Mesothelial cell of epicardium (in vitro differentiated cells): ENCODE data around the gene IL1RAPL2. TPM values are rescaled to one million over a fixed set of nuclear protein-coding genes. Genes with fewer than 3 reads are reported as not detected.

Source experiments
- DNase-seq, 2 experiments: peaks; one replicate each; pipeline ENCODE4 v3.0.0; 2021; ENCODE audit warnings: low spot score in 2 of 2; ENCODE audit not compliant: unreplicated experiment in 2 of 2
- H3K27ac Mint-ChIP-seq: 2 replicates; pipeline ENCODE4 v1.8.0; 2021; ENCODE audit warnings: mixed read lengths
- H3K27me3 Mint-ChIP-seq: 2 replicates; pipeline ENCODE4 v1.8.0; 2021; ENCODE audit warnings: low read depth, mixed read lengths
- H3K36me3 Mint-ChIP-seq: 2 replicates; pipeline ENCODE4 v1.8.0; 2021; ENCODE audit warnings: mixed read lengths
- H3K4me1 Mint-ChIP-seq: 2 replicates; pipeline ENCODE4 v1.8.0; 2021; ENCODE audit warnings: mixed read lengths
- H3K4me3 Mint-ChIP-seq: 2 replicates; pipeline ENCODE4 v1.8.0; 2021; ENCODE audit warnings: mild to moderate bottlenecking, moderate library complexity, mixed read lengths
- H3K9me3 Mint-ChIP-seq: 2 replicates; pipeline ENCODE4 v1.8.0; 2021; ENCODE audit warnings: mixed read lengths
- total RNA-seq: library from RNA; stranded (reverse); gene quantifications from 3 replicates; pipeline ENCODE4 v1.2.1, GENCODE V29; 2021
- TF ChIP-seq, protein P1 (sequence below): fragments of 200-600 bp; sonication (generic); IDR thresholded peaks from one replicate; pipeline ENCODE4 v1.5.0; 2021; ENCODE audit warnings: antibody characterized with exemption; ENCODE audit not compliant: unreplicated experiment

IL1RAPL2 gene
- total RNA-seq, 1 donor from 2014 or later = 0.92 TPM

- Mint-ChIP-seq H3K9me3 (peaks cover 32% of the 10 kb centered on the region), H3K27me3 (no peaks in the 10 kb centered on the region), H3K4me1 (no peaks in the 10 kb centered on the region), H3K4me3 (no peak overlapping the region), H3K36me3 (no peaks in the 10 kb centered on the region), H3K27ac (no peak overlapping the region)
- no peak for DNase-seq
- TF ChIP-seq, protein P1, sequence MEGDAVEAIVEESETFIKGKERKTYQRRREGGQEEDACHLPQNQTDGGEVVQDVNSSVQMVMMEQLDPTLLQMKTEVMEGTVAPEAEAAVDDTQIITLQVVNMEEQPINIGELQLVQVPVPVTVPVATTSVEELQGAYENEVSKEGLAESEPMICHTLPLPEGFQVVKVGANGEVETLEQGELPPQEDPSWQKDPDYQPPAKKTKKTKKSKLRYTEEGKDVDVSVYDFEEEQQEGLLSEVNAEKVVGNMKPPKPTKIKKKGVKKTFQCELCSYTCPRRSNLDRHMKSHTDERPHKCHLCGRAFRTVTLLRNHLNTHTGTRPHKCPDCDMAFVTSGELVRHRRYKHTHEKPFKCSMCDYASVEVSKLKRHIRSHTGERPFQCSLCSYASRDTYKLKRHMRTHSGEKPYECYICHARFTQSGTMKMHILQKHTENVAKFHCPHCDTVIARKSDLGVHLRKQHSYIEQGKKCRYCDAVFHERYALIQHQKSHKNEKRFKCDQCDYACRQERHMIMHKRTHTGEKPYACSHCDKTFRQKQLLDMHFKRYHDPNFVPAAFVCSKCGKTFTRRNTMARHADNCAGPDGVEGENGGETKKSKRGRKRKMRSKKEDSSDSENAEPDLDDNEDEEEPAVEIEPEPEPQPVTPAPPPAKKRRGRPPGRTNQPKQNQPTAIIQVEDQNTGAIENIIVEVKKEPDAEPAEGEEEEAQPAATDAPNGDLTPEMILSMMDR = no peak
These were observed 643.4 kb downstream of the IL1RAPL2 start for GRCh38 chrX:105209406-105209805.

DNA sequence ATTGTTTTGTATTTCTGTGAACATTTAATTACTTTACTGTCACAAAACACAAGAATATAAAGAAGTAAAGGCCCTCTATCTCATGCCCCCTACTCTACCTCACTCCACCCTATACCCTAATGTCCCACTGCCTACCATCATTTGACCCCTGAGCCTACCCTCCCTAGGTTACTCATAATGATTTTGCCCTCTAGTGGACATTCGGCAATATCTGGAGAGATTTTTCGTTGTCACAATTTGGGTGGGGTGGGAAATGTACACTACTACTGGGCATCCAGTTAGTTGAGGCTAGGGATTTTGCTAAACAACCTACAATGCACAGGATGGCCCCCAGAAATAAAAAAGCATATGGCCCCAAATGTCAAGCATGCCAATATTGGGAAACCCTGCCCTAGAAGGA, 644.3 kb downstream of the IL1RAPL2 start:
- no peak for DNase-seq
- Mint-ChIP-seq H3K4me1 (no peaks in the 10 kb centered on the region), H3K27ac (no peak overlapping the region), H3K9me3 (peaks cover 35% of the 10 kb centered on the region), H3K4me3 (no peak overlapping the region), H3K27me3 (no peaks in the 10 kb centered on the region), H3K36me3 (no peaks in the 10 kb centered on the region)
- TF ChIP-seq, protein P1 = peak; percentile 56

DNA sequence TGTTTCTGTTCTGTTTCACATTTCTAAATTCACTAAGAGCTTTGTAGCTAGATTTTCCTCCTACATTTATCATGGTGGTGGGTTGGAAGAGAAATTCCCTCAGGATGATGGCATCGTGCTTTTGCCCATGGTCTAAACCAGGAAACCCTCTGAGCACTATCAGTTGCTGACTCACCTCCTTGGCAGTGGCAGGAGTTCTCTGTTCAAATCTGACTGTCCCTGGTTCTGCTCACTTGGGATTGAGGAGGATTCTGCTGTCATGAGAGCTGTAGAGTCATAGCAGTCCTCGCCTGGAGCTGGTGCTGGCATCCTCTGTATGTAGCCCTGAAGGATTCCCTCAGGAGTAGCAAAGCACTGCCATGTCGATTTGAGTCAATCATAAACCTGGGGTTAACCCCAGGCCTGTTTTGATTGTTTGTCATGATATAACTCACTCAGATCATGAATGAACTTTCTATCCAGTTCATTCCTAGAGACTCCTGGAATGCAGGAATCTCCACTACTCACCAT, 645.1 kb downstream of the IL1RAPL2 start:
- Mint-ChIP-seq H3K9me3 (peaks cover 37% of the 10 kb centered on the region), H3K27me3 (no peaks in the 10 kb centered on the region)

GRCh38 chrX:105219454-105220401, 653.7 kb downstream of the IL1RAPL2 start:
- Mint-ChIP-seq H3K9me3 (peaks cover 54% of the 10 kb centered on the region), H3K4me1 (no peaks in the 10 kb centered on the region), H3K27me3 (no peaks in the 10 kb centered on the region), H3K36me3 (no peaks in the 10 kb centered on the region), H3K27ac (no peak overlapping the region), H3K4me3 (no peak overlapping the region)
- TF ChIP-seq, protein P1 = no peak
- no peak for DNase-seq

More for the DNA sequence above, 645.1 kb downstream of the IL1RAPL2 start:
- H3K27ac Mint-ChIP-seq = no peak overlapping the region
- TF ChIP-seq, protein P1 = no peak
- H3K4me3 Mint-ChIP-seq = no peak overlapping the region
- H3K36me3 Mint-ChIP-seq = no peaks in the 10 kb centered on the region
- no peak for DNase-seq
- no peaks in the 10 kb centered on the region for H3K4me1 Mint-ChIP-seq

DNA sequence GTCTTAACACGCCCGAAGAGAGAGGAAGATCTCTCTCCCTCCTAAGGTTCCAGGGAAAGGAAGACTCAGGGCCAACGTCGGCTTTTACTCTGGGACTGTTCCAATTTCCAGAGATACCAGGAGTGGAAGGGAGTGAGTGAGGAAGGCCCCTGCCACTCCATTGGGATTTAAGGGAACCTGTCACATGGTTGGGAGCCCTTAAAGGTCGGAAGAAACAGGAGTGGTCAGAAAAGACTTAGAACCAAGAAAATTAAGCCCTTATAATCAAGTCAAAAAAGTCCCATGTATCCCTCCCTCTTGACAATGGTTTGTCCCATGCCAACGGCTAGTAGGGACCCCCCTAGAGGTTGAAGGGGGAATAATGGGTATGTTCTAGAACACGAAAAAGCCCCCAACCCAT, 654.6 kb downstream of the IL1RAPL2 start, which contains the start of gene TEX13A:
TEX13A (minus strand) TSS at position 59 of the 400 bp plus-strand sequence. CDS start 297 bp downstream, outside the sequence.
- Mint-ChIP-seq H3K9me3 (peaks cover 47% of the 10 kb centered on the region), H3K27ac (no peak within 1 kb of the TSS), H3K4me3 (no peak within 1 kb of the TSS)

More for the DNA sequence above, 654.6 kb downstream of the IL1RAPL2 start, which contains the start of gene TEX13A:
- Mint-ChIP-seq H3K36me3 (no peaks in the 10 kb centered on the region), H3K4me1 (no peaks in the 10 kb centered on the region), H3K27me3 (no peaks in the 10 kb centered on the region)
- TF ChIP-seq, protein P1 = no peak
- DNase-seq = no peak
